Adipocyte (in vitro differentiated cells): ENCODE measurements around the gene ZNF316.
"Not testable (repeated sequence)": the region's sequence is repeated elsewhere in the genome, so short reads cannot be mapped to it uniquely, and the experiment has no call there.

Experiments used
- DNase-seq: peaks from one replicate; pipeline ENCODE4 v3.0.0-alpha.2; 2015; ENCODE audit warnings: low read depth
- H3K27me3 ChIP-seq: replicated peaks from 2 replicates; pipeline ENCODE4 v1.7.0; 2013; ENCODE audit warnings: mild to moderate bottlenecking, low read length, moderate library complexity; ENCODE audit not compliant: control insufficient read depth, insufficient read depth
- H3K36me3 ChIP-seq: 2 replicates; pipeline ENCODE4 v1.7.0; 2013; ENCODE audit warnings: low read length, mild to moderate bottlenecking, moderate library complexity; ENCODE audit not compliant: control insufficient read depth, insufficient read depth, severe bottlenecking
- H3K4me1 ChIP-seq: 2 replicates; pipeline ENCODE4 v1.7.0; 2013; ENCODE audit warnings: mild to moderate bottlenecking, low read length, moderate library complexity; ENCODE audit not compliant: control insufficient read depth, insufficient read depth
- H3K4me3 ChIP-seq: 2 replicates; pipeline ENCODE4 v1.7.0; 2013; ENCODE audit warnings: mild to moderate bottlenecking, low read length, moderate library complexity
- H3K9ac ChIP-seq: 2 replicates; pipeline ENCODE4 v1.7.0; 2013; ENCODE audit warnings: mild to moderate bottlenecking, low read length, moderate library complexity
- H3K9me3 ChIP-seq: 2 replicates; pipeline ENCODE4 v1.7.0; 2013; ENCODE audit warnings: mild to moderate bottlenecking, low read length, moderate library complexity; ENCODE audit not compliant: control insufficient read depth

Gene ZNF316

GRCh38 chr7:6623589-6624245, 13.4 kb upstream of the ZNF316 start:
- Histone ChIP-seq H3K4me3 (no peak overlapping the region), H3K4me1 (no peaks in the 10 kb centered on the region), H3K36me3 (no peaks in the 10 kb centered on the region), H3K9me3 (no peaks in the 10 kb centered on the region), H3K27me3 (peaks cover 26% of the 10 kb centered on the region), H3K9ac (no peak overlapping the region)
- no peak for DNase-seq

GRCh38 chr7:6624246-6624611, 12.9 kb upstream of the ZNF316 start:
- no peak overlapping the region for H3K4me3 ChIP-seq
- no peaks in the 10 kb centered on the region for H3K9me3 ChIP-seq

DNA sequence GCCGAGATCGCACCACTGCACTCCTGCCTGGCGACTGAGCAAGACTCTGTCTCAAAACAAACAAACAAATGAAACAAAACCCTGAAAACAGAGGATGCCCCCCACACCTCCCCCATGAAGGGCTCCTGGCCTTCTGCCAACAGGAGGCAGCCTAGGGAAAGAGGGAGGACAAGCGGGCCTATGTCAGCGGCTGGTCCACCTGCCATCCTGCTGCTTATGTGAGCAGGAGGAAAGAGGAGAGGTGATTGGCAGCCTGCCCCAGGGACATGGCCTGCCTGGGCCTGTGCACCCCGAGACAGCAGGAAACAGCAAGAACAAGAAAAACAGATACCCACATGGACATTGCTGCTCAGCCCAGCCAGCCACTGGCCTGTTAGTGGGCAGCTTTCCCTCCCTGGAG, 9.1 kb upstream of the ZNF316 start:
- DNase-seq: no peak
- Histone ChIP-seq H3K9me3 (no peaks in the 10 kb centered on the region), H3K4me3 (no peak overlapping the region), H3K36me3 (no peaks in the 10 kb centered on the region), H3K27me3 (peaks cover 16% of the 10 kb centered on the region), H3K9ac (no peak overlapping the region), H3K4me1 (no peaks in the 10 kb centered on the region)

More at GRCh38 chr7:6624246-6624611, 12.9 kb upstream of the ZNF316 start:
- Histone ChIP-seq H3K36me3 (no peaks in the 10 kb centered on the region), H3K4me1 (no peaks in the 10 kb centered on the region), H3K27me3 (peaks cover 26% of the 10 kb centered on the region), H3K9ac (no peak overlapping the region)
- DNase-seq: no peak

DNA sequence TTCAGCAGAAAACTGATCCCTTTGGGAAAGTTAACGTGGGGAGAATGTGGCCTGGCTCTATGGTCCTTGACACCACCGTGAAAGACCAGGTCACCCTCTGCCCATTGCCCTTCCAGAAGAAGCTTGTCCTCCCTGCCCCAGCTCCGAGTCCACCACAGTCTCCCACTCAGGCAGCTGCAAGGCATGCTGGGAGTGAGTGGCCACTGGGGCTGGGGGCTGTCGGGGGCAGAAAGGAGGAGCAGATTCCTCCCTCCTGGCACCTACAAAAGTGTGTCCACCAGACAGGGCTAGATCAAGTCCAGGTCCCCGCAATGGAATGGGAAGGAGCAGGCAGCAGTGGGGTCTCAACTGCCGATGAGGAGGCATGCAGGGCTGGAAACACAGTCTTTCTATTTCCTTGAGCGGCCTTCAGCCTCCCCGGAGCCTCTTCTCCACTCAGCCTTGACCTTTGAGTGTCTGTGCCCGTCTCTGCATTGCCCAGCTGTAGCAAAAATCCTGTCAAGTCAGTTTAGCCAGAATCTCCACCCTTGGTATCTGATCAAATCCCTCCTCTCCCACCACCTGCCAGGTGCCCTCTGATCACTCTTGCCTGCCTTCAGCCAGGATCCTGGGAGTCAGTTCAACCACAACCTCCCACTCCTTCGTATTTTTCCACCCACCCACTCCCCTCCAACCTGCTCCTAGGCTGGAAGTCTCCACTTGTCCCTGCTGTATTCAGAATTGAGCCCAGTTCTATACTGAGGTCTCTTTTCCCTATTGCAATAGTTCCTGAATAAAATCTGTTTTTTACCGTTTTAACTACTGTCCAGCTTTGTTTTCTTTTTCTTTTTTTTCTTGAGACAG, 6.9 kb upstream of the ZNF316 start:
- Histone ChIP-seq H3K4me1 (no peaks in the 10 kb centered on the region), H3K4me3 (no peak overlapping the region)

GRCh38 chr7:6631605-6632004, 5.5 kb upstream of the ZNF316 start:
- DNase-seq: no peak
- Histone ChIP-seq H3K9ac (no peak overlapping the region), H3K9me3 (no peaks in the 10 kb centered on the region), H3K4me3 (no peak overlapping the region), H3K27me3 (peaks cover 5% of the 10 kb centered on the region), H3K4me1 (peaks cover 3% of the 10 kb centered on the region), H3K36me3 (no peaks in the 10 kb centered on the region)

More for the DNA sequence above, 6.9 kb upstream of the ZNF316 start:
- no peak overlapping the region for H3K9ac ChIP-seq
- no peak for DNase-seq
- H3K27me3 ChIP-seq: peaks cover 5% of the 10 kb centered on the region
- H3K36me3 ChIP-seq: no peaks in the 10 kb centered on the region
- H3K9me3 ChIP-seq: no peaks in the 10 kb centered on the region

- DNase-seq: no peak
- Histone ChIP-seq H3K4me3 (no peak overlapping the region), H3K4me1 (peaks cover 10% of the 10 kb centered on the region), H3K9ac (no peak overlapping the region), H3K27me3 (peaks cover 5% of the 10 kb centered on the region), H3K9me3 (no peaks in the 10 kb centered on the region), H3K36me3 (no peaks in the 10 kb centered on the region)
Observed at GRCh38 chr7:6634021-6634420, 3.1 kb upstream of the ZNF316 start.

GRCh38 chr7:6634971-6635370, 2.1 kb upstream of the ZNF316 start:
- not testable (repeated sequence) for H3K4me3 ChIP-seq, H3K9me3 ChIP-seq, H3K27me3 ChIP-seq, H3K36me3 ChIP-seq, DNase-seq, H3K9ac ChIP-seq
- H3K4me1 ChIP-seq: peaks cover 18% of the 10 kb centered on the region

DNA sequence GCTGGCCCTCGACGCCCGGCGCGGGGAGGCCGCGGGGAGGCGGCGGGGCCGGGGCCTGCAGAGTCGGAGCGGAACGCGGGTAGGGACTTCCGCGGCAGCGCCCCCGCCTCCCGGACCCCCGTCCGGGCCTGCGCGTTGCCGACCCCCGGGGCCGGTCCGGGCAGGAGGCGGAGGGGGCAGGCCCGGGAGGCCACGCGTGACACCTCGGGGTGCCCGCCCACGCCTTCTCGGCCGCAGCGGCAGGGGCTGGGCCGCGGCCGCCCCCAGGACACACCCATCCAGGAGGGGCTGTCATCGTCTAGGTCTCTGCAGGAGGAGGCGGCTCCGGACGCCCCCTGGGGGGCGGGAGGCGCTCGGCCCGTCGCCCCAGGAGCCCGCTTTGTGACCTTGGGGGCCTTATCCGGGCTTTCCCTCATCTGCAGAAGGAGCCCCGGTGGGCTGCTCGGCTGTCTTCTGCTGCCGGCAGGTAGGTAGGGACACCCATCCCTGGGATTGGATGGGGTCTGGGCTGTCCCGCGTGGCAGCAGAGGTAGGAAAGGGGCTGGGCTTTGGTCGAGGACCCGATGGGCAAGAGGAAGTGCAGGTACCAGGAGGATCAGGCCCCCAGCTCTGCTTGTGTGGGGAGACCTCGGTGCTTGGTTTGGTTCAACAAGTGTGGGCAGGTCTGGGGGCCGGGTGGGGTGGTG, 569 bp downstream of the ZNF316 start:
- no peaks in the 10 kb centered on the region for H3K27me3 ChIP-seq
- H3K4me1 ChIP-seq: peaks cover 21% of the 10 kb centered on the region
- peaks cover 11% of the 10 kb centered on the region for H3K36me3 ChIP-seq
- peak overlapping the region; percentile 85 for H3K9ac ChIP-seq
- peak overlapping the region; percentile 88 for H3K4me3 ChIP-seq
- DNase-seq: peak; percentile 60
- H3K9me3 ChIP-seq: no peaks in the 10 kb centered on the region

GRCh38 chr7:6639032-6639431, 1.9 kb downstream of the ZNF316 start:
- no peak overlapping the region for H3K9ac ChIP-seq
- no peaks in the 10 kb centered on the region for H3K9me3 ChIP-seq
- H3K4me3 ChIP-seq: peak overlapping the region; percentile 88
- peaks cover 21% of the 10 kb centered on the region for H3K4me1 ChIP-seq
- H3K36me3 ChIP-seq: peaks cover 24% of the 10 kb centered on the region
- no peaks in the 10 kb centered on the region for H3K27me3 ChIP-seq
- no peak for DNase-seq

GRCh38 chr7:6639627-6640026, 2.5 kb downstream of the ZNF316 start:
- Histone ChIP-seq H3K9me3 (no peaks in the 10 kb centered on the region), H3K4me1 (peaks cover 21% of the 10 kb centered on the region), H3K36me3 (peaks cover 30% of the 10 kb centered on the region), H3K9ac (no peak overlapping the region), H3K4me3 (no peak overlapping the region), H3K27me3 (no peaks in the 10 kb centered on the region)
- DNase-seq: no peak

GRCh38 chr7:6640246-6640721, 3.2 kb downstream of the ZNF316 start:
- Histone ChIP-seq H3K36me3 (peaks cover 36% of the 10 kb centered on the region), H3K4me3 (no peak overlapping the region), H3K9me3 (no peaks in the 10 kb centered on the region), H3K27me3 (no peaks in the 10 kb centered on the region), H3K9ac (no peak overlapping the region), H3K4me1 (peaks cover 21% of the 10 kb centered on the region)
- DNase-seq: peak; percentile 7
